Memory B cell (primary cell): ENCODE data around the gene TNFAIP8L3.
"Not testable (repeated sequence)": the region's sequence is repeated elsewhere in the genome, so short reads cannot be mapped to it uniquely, and the experiment has no call there.

ENCODE experiments used
- ATAC-seq: fragments of 150-1000 bp; cut with Tn5 transposase; 2 replicates; pipeline ENCODE4 v1.10.0; 2021; ENCODE audit warnings: low read depth, mild to moderate bottlenecking, moderate library complexity
- DNase-seq, 2 donors: peaks; one replicate each; pipeline ENCODE4 v3.0.0; 2022; ENCODE audit warnings: low spot score in 2 of 2
- H3K27ac Mint-ChIP-seq: one replicate; pipeline ENCODE4 v1.8.0; 2022; ENCODE audit warnings: mild to moderate bottlenecking, moderate library complexity, mixed read lengths
- H3K27me3 Mint-ChIP-seq: one replicate; pipeline ENCODE4 v1.8.0; 2022; ENCODE audit warnings: mixed read lengths
- H3K36me3 Mint-ChIP-seq: one replicate; pipeline ENCODE4 v1.8.0; 2022; ENCODE audit warnings: mild to moderate bottlenecking, mixed read lengths
- H3K4me1 Mint-ChIP-seq: one replicate; pipeline ENCODE4 v1.8.0; 2022; ENCODE audit warnings: mixed read lengths
- H3K4me3 Mint-ChIP-seq: one replicate; pipeline ENCODE4 v1.8.0; 2022; ENCODE audit warnings: mild to moderate bottlenecking, moderate library complexity, mixed read lengths
- H3K9me3 Mint-ChIP-seq: one replicate; pipeline ENCODE4 v1.8.0; 2022; ENCODE audit warnings: mixed read lengths

Gene TNFAIP8L3

DNA sequence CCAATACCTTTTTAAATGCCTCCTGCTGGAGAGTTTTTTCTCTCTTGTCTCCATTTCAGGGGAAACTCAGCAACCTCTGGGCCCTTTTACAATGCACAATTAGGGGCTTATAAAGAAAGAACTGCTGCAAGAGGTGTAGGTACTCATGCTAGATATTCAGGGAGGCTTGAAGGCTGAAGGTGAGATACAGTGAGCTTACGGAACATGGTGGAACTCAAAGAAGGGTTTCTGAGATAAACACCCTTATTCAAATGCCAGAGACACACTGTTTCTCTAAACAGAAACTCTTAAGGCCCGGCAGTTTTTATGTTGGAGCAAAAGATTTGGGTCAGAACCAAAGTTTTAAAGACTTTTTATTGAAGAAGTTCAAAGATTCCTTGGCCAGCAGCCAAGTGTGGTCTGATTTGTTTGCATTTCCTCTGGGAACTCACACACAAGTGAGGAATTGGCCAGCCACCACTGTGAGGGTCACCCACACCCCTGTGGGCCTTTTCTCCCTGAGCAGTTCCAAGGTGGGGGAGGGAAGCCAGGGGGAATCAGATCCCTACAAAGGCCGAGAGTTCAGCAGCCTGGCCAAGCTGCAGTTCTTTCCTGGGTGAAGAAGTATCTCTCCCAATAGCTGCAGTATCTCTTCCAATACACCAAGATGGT lies 47.8 kb downstream of the TNFAIP8L3 start:
- ATAC-seq (no peak), DNase-seq (no peak)
- Mint-ChIP-seq H3K9me3 (no peaks in the 10 kb centered on the region), H3K36me3 (peaks cover 2% of the 10 kb centered on the region), H3K27me3 (peaks cover 4% of the 10 kb centered on the region), H3K4me1 (peaks cover 7% of the 10 kb centered on the region), H3K4me3 (no peak overlapping the region), H3K27ac (no peak overlapping the region)

DNA sequence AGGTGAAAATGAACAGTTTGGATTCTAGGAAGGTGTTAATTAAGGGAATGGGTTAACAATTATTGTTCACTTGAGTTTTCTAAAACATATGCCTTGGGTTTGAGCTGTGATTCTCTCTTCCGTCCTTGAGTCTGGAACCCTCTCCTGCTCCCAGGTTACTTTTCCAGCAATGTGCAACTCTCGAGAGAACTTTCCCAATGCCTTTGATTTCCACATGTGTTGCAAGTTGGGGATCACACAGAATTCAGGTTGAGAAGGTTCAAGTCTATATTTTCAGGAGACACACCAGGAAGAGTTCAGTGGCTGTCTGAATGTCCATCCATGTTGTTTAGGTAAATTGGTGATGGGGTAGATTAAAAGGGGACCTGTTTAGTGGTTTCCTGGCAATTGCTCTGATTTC lies 48.7 kb downstream of the TNFAIP8L3 start:
- no peak overlapping the region for H3K4me3 Mint-ChIP-seq
- peaks cover 7% of the 10 kb centered on the region for H3K4me1 Mint-ChIP-seq
- H3K36me3 Mint-ChIP-seq = peaks cover 2% of the 10 kb centered on the region
- H3K9me3 Mint-ChIP-seq = no peaks in the 10 kb centered on the region
- ATAC-seq = no peak
- DNase-seq = no peak
- H3K27ac Mint-ChIP-seq = no peak overlapping the region
- H3K27me3 Mint-ChIP-seq = peaks cover 4% of the 10 kb centered on the region

GRCh38 chr15:51044037-51044727 lies 50.5 kb downstream of the TNFAIP8L3 start:
- no peak for DNase-seq
- Mint-ChIP-seq H3K4me3 (no peak overlapping the region), H3K9me3 (no peaks in the 10 kb centered on the region)

DNA sequence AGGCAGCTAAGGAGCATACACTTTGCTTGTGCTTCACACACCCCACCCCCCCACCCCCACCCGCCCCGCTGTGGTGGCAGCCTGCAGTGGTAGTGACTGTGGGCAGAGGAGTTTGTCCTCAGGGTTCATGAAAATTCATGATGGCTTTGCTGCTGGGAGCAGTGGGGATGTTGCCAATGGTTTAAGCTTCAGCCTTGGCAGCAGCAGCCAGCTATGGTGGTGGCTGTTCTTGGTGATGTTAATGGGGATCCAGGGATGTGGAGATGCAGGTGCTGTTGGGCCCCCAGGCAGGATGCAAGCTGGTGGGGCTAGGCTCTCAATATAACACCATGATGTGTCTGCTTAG lies 55.8 kb downstream of the TNFAIP8L3 start:
- no peak overlapping the region for H3K27ac Mint-ChIP-seq

More at GRCh38 chr15:51044037-51044727, 50.5 kb downstream of the TNFAIP8L3 start:
- H3K27me3 Mint-ChIP-seq = peaks cover 4% of the 10 kb centered on the region
- peaks cover 7% of the 10 kb centered on the region for H3K4me1 Mint-ChIP-seq
- peaks cover 2% of the 10 kb centered on the region for H3K36me3 Mint-ChIP-seq
- ATAC-seq = no peak
- H3K27ac Mint-ChIP-seq = no peak overlapping the region

DNA sequence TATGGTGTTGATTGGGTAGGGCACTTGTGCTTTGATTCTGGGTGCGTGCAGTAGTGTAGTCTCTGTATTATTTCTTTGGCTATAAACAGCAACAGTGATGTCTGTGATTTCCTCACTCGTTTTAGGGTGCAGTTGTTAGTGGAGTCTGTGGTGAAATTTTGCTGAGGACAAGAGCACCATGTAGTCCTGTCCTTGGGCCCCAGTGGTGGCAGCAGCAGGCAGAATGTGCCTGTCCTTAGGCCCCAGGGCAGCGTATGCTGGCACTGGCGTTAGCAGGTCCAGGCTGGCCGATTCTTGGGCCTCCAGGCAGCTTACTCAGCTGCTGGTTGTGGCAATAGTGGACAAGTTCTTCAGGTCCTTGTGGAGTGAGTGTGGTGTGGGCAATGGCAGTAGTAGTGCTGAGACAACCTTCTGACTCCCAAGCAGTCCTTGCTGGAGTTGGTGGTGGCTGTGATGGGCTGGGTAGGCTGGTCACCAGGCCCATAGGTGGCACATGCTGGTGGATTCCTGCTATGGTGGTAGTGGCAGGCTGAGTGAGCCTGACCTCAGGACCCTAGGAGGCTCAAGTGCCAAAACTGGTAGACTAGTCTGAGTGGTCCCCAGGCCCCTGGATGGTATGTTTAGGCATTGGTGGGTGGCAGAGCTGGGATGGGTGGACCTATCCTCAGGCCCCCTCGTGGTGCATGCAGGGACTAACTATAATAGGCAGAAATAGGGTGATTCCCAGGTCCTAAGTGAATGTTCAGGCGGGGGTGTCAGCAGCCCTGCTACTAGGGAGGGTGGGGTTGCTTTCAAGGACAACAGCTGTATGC lies 56.3 kb downstream of the TNFAIP8L3 start:
- Mint-ChIP-seq H3K27ac (no peak overlapping the region), H3K4me3 (no peak overlapping the region), H3K36me3 (peaks cover 13% of the 10 kb centered on the region), H3K27me3 (no peaks in the 10 kb centered on the region), H3K4me1 (no peaks in the 10 kb centered on the region), H3K9me3 (peaks cover 2% of the 10 kb centered on the region)
- DNase-seq (no peak), ATAC-seq (no peak)

More for the DNA sequence above, 55.8 kb downstream of the TNFAIP8L3 start:
- DNase-seq (no peak), ATAC-seq (no peak)
- peaks cover 2% of the 10 kb centered on the region for H3K27me3 Mint-ChIP-seq
- peaks cover 2% of the 10 kb centered on the region for H3K9me3 Mint-ChIP-seq
- peaks cover 13% of the 10 kb centered on the region for H3K36me3 Mint-ChIP-seq
- H3K4me3 Mint-ChIP-seq = no peak overlapping the region
- no peaks in the 10 kb centered on the region for H3K4me1 Mint-ChIP-seq

GRCh38 chr15:51037474-51037873 lies 57.2 kb downstream of the TNFAIP8L3 start:
- H3K9me3 Mint-ChIP-seq, DNase-seq, H3K27me3 Mint-ChIP-seq, H3K4me1 Mint-ChIP-seq, H3K4me3 Mint-ChIP-seq, H3K27ac Mint-ChIP-seq, ATAC-seq: not testable (repeated sequence)
- H3K36me3 Mint-ChIP-seq = peaks cover 13% of the 10 kb centered on the region

DNA sequence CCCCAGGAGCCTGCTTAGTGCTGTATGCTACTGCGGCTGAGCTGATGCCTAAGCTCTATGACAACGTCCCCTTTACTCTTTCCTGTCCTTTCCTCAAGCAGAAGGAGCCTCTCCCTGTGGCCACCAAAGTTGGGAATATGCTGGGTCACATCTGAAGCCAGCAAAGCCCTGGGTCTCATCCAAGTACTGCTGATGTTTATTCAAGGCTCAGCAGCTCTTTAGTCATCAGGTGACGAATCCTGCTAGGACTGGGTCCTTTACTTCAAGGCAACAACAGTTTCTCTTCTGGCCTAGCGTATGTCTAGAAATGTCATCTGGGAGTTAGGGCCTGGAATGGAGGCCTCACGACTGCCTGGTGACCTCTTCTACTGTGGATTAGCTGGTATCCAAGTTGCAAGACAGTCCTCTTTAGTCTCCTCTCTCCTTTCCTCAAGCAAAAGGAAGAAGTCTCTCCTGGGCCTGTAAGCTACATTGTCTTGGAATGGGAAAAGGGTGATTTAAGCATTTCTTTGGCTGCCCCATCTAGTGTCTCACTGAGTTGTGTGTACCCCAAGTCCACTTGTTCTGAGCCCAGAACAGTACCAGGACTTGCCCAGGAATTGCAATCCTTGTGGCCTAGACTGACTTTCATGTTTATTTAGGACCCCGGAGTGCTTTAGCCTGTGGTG lies 63.9 kb downstream of the TNFAIP8L3 start:
- no peak overlapping the region for H3K4me3 Mint-ChIP-seq
- no peaks in the 10 kb centered on the region for H3K9me3 Mint-ChIP-seq
- DNase-seq (no peak), ATAC-seq (no peak)
- no peak overlapping the region for H3K27ac Mint-ChIP-seq
- H3K4me1 Mint-ChIP-seq = no peaks in the 10 kb centered on the region
- H3K36me3 Mint-ChIP-seq = no peaks in the 10 kb centered on the region
- H3K27me3 Mint-ChIP-seq = no peaks in the 10 kb centered on the region

DNA sequence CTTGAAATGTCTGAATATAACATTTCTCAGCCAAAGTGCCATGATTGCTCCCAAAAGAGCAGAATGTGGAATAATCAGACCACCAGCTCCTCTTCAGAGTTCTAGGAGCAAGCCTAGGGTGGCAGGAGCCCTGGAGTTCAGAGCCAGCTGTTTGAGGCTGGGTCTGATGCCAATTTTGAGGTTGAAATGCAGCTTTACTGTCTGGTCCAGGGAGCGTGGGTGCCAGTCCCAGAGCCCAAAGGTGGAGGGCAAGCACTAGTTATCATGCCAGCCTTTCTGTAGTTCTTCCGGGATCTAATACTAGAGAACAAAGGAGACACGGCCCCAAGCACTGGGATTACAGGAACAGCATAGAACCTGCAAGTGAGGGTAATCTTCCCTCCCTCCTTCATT lies 69.3 kb downstream of the TNFAIP8L3 start:
- no peaks in the 10 kb centered on the region for H3K9me3 Mint-ChIP-seq
- DNase-seq (no peak), ATAC-seq (no peak)
- peaks cover 4% of the 10 kb centered on the region for H3K36me3 Mint-ChIP-seq
- no peak overlapping the region for H3K27ac Mint-ChIP-seq
- H3K4me1 Mint-ChIP-seq = no peaks in the 10 kb centered on the region
- no peak overlapping the region for H3K4me3 Mint-ChIP-seq
- H3K27me3 Mint-ChIP-seq = no peaks in the 10 kb centered on the region

DNA sequence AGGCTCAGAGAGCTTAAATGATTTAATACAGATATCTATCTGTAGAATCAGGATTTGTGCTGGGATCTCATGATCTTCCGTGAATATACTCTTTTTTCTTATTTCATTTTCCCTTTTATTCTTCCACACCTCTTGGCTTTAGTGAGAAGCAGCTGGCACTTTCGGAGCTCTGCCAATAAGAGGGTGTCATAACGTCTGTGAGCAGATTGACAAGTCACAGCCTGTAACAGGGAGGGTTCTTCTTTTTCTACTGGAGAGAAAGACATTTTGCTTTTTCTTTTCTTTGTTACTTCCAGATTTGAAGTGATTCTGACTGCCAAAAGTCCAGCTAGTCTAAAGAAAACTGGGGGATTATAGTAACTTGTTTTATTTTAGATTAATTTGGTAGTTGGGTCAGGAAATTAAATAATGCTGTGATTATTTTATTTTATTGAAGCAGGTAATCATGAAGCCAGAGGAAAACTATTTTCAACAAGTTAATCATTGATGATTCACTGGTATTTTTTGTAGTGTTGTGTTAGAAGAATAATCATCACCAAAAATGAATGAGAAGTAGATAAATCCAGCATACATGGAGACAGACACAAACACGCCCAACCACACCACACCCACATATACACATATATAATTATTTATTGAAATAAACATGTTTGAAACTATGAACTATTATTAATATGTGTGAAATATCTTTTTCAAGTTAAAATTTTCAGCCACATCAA lies 69.8 kb downstream of the TNFAIP8L3 start:
- no peaks in the 10 kb centered on the region for H3K4me1 Mint-ChIP-seq

GRCh38 chr15:51023499-51023898 lies 71.2 kb downstream of the TNFAIP8L3 start:
- Mint-ChIP-seq H3K36me3 (peaks cover 10% of the 10 kb centered on the region), H3K27ac (no peak overlapping the region), H3K4me1 (no peaks in the 10 kb centered on the region), H3K27me3 (no peaks in the 10 kb centered on the region), H3K9me3 (peaks cover 6% of the 10 kb centered on the region), H3K4me3 (no peak overlapping the region)
- ATAC-seq = no peak
- no peak for DNase-seq

More for the DNA sequence above, 69.8 kb downstream of the TNFAIP8L3 start:
- no peaks in the 10 kb centered on the region for H3K27me3 Mint-ChIP-seq
- ATAC-seq (no peak), DNase-seq (no peak)
- H3K36me3 Mint-ChIP-seq = peaks cover 9% of the 10 kb centered on the region
- no peak overlapping the region for H3K27ac Mint-ChIP-seq
- no peak overlapping the region for H3K4me3 Mint-ChIP-seq
- H3K9me3 Mint-ChIP-seq = peaks cover 3% of the 10 kb centered on the region

DNA sequence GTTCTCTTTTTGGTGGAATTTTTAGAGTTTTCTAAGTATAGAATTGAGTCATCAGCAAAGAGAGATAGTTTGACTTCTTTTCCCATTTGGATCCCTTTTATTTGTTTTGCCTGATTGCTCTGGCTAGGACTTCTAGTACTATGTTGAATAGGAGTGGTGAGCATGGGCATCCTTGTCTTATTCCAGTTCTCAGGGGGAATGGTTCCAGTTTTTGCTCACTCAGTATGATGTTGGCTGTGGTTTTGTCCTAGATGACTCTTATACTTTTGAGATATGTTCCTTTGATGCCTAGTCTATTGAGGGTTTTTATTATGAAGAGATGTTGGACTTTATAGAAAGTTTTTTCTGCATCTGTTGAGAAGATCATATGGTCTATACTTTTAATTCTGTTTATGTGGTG lies 72.5 kb downstream of the TNFAIP8L3 start:
- DNase-seq (no peak), ATAC-seq (no peak)
- Mint-ChIP-seq H3K4me3 (no peak overlapping the region), H3K4me1 (no peaks in the 10 kb centered on the region), H3K27me3 (no peaks in the 10 kb centered on the region), H3K27ac (no peak overlapping the region), H3K9me3 (peaks cover 6% of the 10 kb centered on the region), H3K36me3 (peaks cover 10% of the 10 kb centered on the region)

GRCh38 chr15:51016615-51017014 lies 78.1 kb downstream of the TNFAIP8L3 start:
- Mint-ChIP-seq H3K9me3 (peaks cover 6% of the 10 kb centered on the region), H3K4me1 (no peaks in the 10 kb centered on the region), H3K36me3 (peaks cover 12% of the 10 kb centered on the region), H3K27ac (no peak overlapping the region), H3K27me3 (no peaks in the 10 kb centered on the region), H3K4me3 (no peak overlapping the region)
- no peak for DNase-seq
- ATAC-seq = no peak

DNA sequence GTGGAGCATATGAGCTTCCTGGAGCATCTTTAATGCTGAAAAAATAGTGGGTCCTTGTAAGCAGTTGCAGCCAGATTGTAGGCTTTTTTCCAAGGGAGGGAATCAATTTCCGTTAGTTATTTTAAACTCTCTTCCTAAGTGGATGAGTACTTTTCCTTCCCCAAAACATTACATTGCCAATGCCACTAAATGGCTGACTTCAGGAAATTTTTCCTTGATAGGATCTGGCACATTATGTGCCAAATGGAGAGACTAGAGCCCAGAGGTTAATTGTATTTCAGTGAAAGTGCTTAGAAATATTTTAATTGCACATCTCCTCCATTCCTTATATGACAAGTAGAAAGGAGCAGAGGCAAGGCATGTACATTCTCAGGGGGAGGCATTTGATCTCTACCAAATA lies 83.5 kb downstream of the TNFAIP8L3 start:
- no peaks in the 10 kb centered on the region for H3K4me1 Mint-ChIP-seq
- peaks cover 10% of the 10 kb centered on the region for H3K9me3 Mint-ChIP-seq
- DNase-seq = no peak
- no peak for ATAC-seq
- no peak overlapping the region for H3K4me3 Mint-ChIP-seq
- H3K36me3 Mint-ChIP-seq = peaks cover 32% of the 10 kb centered on the region
- no peaks in the 10 kb centered on the region for H3K27me3 Mint-ChIP-seq
- H3K27ac Mint-ChIP-seq = no peak overlapping the region
